GM10266 (cell line): ENCODE measurements around the gene SH3RF3.

Experiments used
- DNase-seq: peaks from one replicate; pipeline ENCODE4 v3.0.0; 2012; ENCODE audit errors: extremely low spot score
- TF ChIP-seq, protein P1 (sequence below): IDR thresholded peaks from 2 replicates; pipeline ENCODE4 v1.5.1; 2012; ENCODE audit warnings: mild to moderate bottlenecking, low read depth; ENCODE audit not compliant: control insufficient read depth, insufficient read depth; ENCODE audit errors: missing control alignments

Gene SH3RF3

DNA sequence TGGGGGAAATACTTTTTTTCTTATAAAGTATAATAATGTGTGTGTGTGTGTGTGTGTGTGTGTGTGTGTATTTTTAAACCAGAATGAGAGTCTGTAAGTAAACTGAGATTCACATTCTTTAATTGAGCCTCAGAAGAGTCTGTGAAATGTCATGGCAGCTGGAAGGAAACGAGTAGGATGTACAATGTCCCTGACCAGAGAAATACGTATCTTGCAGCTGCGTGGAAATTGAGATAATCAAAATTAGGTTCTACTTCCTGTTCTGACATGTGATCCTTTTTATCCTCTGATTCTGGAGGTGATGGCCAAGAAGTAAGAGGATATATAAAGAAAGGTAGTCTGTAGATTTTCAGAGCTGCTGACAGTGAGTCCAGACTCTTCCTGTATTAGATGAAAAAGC lies 50.0 kb downstream of the SH3RF3 start:
- DNase-seq = no peak
- TF ChIP-seq, protein P1, sequence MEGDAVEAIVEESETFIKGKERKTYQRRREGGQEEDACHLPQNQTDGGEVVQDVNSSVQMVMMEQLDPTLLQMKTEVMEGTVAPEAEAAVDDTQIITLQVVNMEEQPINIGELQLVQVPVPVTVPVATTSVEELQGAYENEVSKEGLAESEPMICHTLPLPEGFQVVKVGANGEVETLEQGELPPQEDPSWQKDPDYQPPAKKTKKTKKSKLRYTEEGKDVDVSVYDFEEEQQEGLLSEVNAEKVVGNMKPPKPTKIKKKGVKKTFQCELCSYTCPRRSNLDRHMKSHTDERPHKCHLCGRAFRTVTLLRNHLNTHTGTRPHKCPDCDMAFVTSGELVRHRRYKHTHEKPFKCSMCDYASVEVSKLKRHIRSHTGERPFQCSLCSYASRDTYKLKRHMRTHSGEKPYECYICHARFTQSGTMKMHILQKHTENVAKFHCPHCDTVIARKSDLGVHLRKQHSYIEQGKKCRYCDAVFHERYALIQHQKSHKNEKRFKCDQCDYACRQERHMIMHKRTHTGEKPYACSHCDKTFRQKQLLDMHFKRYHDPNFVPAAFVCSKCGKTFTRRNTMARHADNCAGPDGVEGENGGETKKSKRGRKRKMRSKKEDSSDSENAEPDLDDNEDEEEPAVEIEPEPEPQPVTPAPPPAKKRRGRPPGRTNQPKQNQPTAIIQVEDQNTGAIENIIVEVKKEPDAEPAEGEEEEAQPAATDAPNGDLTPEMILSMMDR = no peak

DNA sequence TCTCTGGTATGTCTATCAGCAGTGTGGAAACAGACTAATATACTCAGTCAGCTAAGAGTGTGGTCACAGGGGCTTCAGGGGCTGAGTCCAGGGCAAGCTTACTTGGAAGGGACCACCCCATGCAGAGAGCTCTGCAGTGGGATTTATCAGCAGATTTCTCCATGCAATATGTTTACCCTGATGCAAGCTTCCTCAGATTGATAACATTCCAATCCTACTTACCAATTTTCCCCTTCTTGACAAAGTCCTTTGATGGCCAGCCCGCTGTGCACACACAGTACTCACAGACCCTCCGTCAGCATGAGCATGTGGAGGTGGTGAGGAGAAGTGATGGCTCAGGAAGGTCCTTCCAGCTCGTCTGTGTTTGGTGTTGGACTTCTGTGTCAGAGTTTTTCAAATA lies 51.8 kb downstream of the SH3RF3 start:
- DNase-seq = no peak
- TF ChIP-seq, protein P1 = no peak

DNA sequence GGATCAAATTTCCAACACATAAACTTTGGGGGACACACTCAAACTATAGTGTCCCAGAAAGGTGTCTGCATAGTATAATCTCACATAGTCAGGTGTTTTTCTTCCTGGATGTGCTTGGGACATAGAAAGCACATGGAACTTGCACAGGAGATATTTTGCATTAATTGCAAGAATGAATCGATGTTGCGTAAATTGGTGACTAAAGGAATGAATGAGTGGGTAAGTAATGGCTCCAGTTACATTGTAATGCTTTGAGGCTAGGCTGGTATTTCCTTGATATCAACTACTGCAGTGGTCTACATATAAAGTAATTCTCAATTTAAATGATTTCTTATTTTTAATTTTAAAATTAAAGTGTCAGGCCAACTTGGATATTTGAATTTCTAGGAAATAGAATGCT lies 53.4 kb downstream of the SH3RF3 start:
- TF ChIP-seq, protein P1 = no peak
- no peak for DNase-seq

DNA sequence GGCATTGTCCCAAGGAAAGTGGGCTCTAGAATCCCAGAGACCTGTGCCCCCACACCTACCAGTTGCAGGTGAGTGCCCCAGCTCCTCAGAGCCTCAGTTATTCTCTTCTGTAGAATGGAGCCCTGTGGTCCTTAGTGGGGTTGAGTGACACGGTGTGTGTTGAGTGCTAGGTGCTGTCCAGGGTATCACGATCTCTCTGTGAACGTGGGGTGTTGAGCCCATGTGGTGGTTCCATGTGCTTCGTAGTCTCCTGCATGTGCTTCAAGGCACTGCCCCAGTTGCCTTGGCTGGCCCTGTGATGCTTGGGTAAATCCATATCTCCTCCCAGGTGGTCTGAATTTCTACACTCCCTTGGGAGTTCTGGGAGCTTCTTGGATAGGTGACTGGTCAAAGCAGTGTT lies 54.9 kb downstream of the SH3RF3 start:
- TF ChIP-seq, protein P1 = no peak
- no peak for DNase-seq

DNA sequence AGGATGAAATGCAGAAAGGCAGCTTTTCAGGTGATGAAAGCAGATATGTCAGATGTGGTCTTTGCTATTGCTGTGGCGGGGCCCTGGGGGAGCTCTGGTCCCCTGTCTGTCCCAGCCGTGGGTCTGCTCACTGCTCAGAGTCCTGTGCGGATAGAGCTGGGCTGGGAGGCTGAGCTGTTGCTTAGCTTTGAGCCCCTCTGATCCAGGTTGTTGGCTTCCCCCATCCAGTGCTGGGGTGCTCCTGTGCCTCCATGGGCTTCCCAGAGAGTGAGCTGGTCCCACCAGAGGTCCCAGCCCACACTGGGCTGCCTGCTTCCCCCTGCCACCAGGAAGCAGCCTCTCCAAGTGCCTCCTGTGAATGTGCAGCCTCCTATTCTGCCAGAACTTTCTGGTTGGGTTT lies 55.4 kb downstream of the SH3RF3 start:
- DNase-seq = no peak
- TF ChIP-seq, protein P1 = no peak

DNA sequence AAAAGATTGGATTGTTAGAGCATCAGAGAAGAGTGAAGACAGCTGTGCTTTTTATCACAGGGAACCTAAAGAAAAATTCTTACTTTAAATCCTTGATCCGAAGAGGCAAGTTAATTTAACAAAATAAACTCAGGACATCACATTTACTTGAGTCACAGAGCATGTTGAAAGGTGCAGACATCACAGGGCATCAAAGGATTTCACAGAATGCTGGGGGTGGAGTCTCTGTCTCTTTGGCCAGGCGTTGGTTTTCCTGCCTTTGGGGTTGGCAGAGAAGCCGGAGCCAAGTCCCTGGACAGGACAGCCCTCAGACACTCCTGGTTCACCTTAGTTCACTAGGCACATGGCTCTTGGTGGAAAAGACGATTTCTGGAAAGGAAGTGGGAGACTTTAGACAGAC lies 56.3 kb downstream of the SH3RF3 start:
- no peak for DNase-seq
- TF ChIP-seq, protein P1 = no peak

DNA sequence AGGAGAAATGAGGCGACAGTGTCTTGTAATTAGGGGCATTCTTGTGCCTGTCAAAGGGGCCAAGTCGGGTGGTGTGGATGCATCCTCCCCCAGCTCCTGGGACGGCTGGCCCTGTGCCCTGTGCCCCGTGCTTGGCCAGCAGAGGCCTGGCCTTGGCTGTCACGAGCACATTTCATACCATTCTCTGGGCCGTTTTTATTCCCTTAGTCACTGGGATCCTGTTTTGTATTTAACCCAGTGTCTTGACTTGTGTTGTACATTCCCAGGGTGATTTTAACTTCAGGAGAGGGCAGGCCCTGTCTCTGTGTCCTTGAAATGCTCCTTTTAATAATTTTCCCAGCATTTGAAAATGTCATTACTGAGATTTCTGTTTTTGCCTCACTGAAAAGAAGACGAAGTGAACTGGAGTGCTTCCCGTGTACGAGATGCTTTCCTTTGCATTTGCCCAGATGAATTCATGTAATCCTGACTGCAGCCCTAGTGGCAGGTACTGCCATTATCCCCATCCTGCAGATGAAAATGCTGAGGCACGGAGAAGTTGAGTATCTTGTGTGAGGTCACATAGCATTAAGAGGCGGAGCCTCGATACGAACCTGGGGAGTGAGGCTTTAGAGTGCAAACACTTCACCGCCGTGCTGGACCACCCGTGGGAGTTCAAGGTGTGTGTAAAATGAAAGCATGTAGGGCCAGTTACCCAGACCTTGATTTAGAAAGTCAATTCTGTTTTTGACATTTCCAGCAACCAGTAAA lies 57.0 kb downstream of the SH3RF3 start:
- TF ChIP-seq, protein P1 = no peak
- DNase-seq = no peak
